Measurements from ENCODE around the gene RAI1.

Gene RAI1

GRCh38 chr17:17798573-17799255 is 117.5 kb downstream of the RAI1 start:
- Histone ChIP-seq H3K4me2 (ENCODE audit: low read length) (no peak overlapping the region), H2BK5ac (ENCODE audit: low read length) (no peak overlapping the region), H4K5ac (ENCODE audit: low read length) (no peak overlapping the region), H3K4me1 (ENCODE audit: control insufficient read depth, low read depth, low read length) (no peaks in the 10 kb centered on the region), H3K18ac (ENCODE audit: low read length) (no peak overlapping the region), H3K36me3 (ENCODE audit: control insufficient read depth, insufficient read depth, low read length) (no peaks in the 10 kb centered on the region), H3K4me3 (ENCODE audit: low read length) (no peak overlapping the region), H3K79me1 (ENCODE audit: low read length) (no peaks in the 10 kb centered on the region), H2BK15ac (replicated peaks; ENCODE audit: low read depth) (no peak overlapping the region), H3K56ac (ENCODE audit: low read length) (no peak overlapping the region), H4K8ac (ENCODE audit: low read depth, low read length) (no peak overlapping the region), H3K23ac (ENCODE audit: low read length) (no peak overlapping the region), H3K9ac (ENCODE audit: low read length) (no peak overlapping the region), H3K27me3 (ENCODE audit: insufficient read depth, low read length, poor library complexity) (no peaks in the 10 kb centered on the region), H3K79me2 (ENCODE audit: control insufficient read depth, insufficient read depth, low read length) (no peaks in the 10 kb centered on the region), H2AK5ac (ENCODE audit: low read length) (no peak overlapping the region), H2BK120ac (ENCODE audit: low read depth, low read length) (no peak overlapping the region), H3K27ac (ENCODE audit: low read depth, low read length) (no peak overlapping the region), H3K4ac (ENCODE audit: low read depth, low read length) (no peak overlapping the region)
- WGBS (ENCODE audit: extremely low coverage, insufficient coverage, low lambda C conversion rate) = no CpG with 5 or more reads among the region's 16 CpGs
- DNase-seq = no peak

GRCh38 chr17:17800504-17801021 is 119.3 kb downstream of the RAI1 start:
- WGBS (ENCODE audit: extremely low coverage, insufficient coverage, low lambda C conversion rate) = no CpG with 5 or more reads among the region's 12 CpGs
- Histone ChIP-seq H3K79me1 (ENCODE audit: low read length) (no peaks in the 10 kb centered on the region), H3K79me2 (ENCODE audit: control insufficient read depth, insufficient read depth, low read length) (no peaks in the 10 kb centered on the region), H2BK15ac (replicated peaks; ENCODE audit: low read depth) (no peak overlapping the region), H3K18ac (ENCODE audit: low read length) (no peak overlapping the region), H3K56ac (ENCODE audit: low read length) (no peak overlapping the region), H3K27me3 (ENCODE audit: insufficient read depth, low read length, poor library complexity) (no peaks in the 10 kb centered on the region), H3K27ac (ENCODE audit: low read depth, low read length) (no peak overlapping the region), H3K4ac (ENCODE audit: low read depth, low read length) (no peak overlapping the region), H3K4me1 (ENCODE audit: control insufficient read depth, low read depth, low read length) (no peaks in the 10 kb centered on the region), H3K23ac (ENCODE audit: low read length) (no peak overlapping the region), H3K4me3 (ENCODE audit: low read length) (no peak overlapping the region), H3K4me2 (ENCODE audit: low read length) (no peak overlapping the region), H4K8ac (ENCODE audit: low read depth, low read length) (no peak overlapping the region), H3K9ac (ENCODE audit: low read length) (no peak overlapping the region), H2BK120ac (ENCODE audit: low read depth, low read length) (no peak overlapping the region), H3K36me3 (ENCODE audit: control insufficient read depth, insufficient read depth, low read length) (no peaks in the 10 kb centered on the region), H2BK5ac (ENCODE audit: low read length) (no peak overlapping the region), H4K5ac (ENCODE audit: low read length) (no peak overlapping the region), H2AK5ac (ENCODE audit: low read length) (no peak overlapping the region)
- DNase-seq = no peak

GRCh38 chr17:17801800-17802481 is 120.7 kb downstream of the RAI1 start:
- H3K18ac ChIP-seq (ENCODE audit: low read length) = no peak overlapping the region
- H2AK5ac ChIP-seq (ENCODE audit: low read length) = no peak overlapping the region
- H3K27me3 ChIP-seq (ENCODE audit: insufficient read depth, low read length, poor library complexity) = no peaks in the 10 kb centered on the region
- H3K36me3 ChIP-seq (ENCODE audit: control insufficient read depth, insufficient read depth, low read length) = no peaks in the 10 kb centered on the region
- H4K8ac ChIP-seq (ENCODE audit: low read depth, low read length) = no peak overlapping the region
- H3K9ac ChIP-seq (ENCODE audit: low read length) = no peak overlapping the region
- DNase-seq = no peak
- H3K4ac ChIP-seq (ENCODE audit: low read depth, low read length) = no peak overlapping the region
- no peaks in the 10 kb centered on the region for H3K79me2 ChIP-seq (ENCODE audit: control insufficient read depth, insufficient read depth, low read length)
- H3K23ac ChIP-seq (ENCODE audit: low read length) = no peak overlapping the region
- no peak overlapping the region for H2BK15ac ChIP-seq (replicated peaks; ENCODE audit: low read depth)
- H3K4me3 ChIP-seq (ENCODE audit: low read length) = no peak overlapping the region
- H4K5ac ChIP-seq (ENCODE audit: low read length) = no peak overlapping the region
- no peak overlapping the region for H3K27ac ChIP-seq (ENCODE audit: low read depth, low read length)
- H2BK120ac ChIP-seq (ENCODE audit: low read depth, low read length) = no peak overlapping the region
- no peaks in the 10 kb centered on the region for H3K79me1 ChIP-seq (ENCODE audit: low read length)
- no CpG with 5 or more reads among the region's 13 CpGs for WGBS (ENCODE audit: extremely low coverage, insufficient coverage, low lambda C conversion rate)
- H3K56ac ChIP-seq (ENCODE audit: low read length) = no peak overlapping the region
- H3K4me2 ChIP-seq (ENCODE audit: low read length) = no peak overlapping the region
- H3K4me1 ChIP-seq (ENCODE audit: control insufficient read depth, low read depth, low read length) = no peaks in the 10 kb centered on the region
- H2BK5ac ChIP-seq (ENCODE audit: low read length) = no peak overlapping the region

GRCh38 chr17:17804007-17804406 is 122.7 kb downstream of the RAI1 start:
- Histone ChIP-seq H3K27ac (ENCODE audit: low read depth, low read length) (no peak overlapping the region), H3K4ac (ENCODE audit: low read depth, low read length) (no peak overlapping the region), H3K56ac (ENCODE audit: low read length) (no peak overlapping the region), H3K79me1 (ENCODE audit: low read length) (no peaks in the 10 kb centered on the region), H3K9ac (ENCODE audit: low read length) (no peak overlapping the region), H3K18ac (ENCODE audit: low read length) (no peak overlapping the region), H3K4me3 (ENCODE audit: low read length) (no peak overlapping the region), H2BK15ac (replicated peaks; ENCODE audit: low read depth) (no peak overlapping the region), H3K4me2 (ENCODE audit: low read length) (no peak overlapping the region), H2AK5ac (ENCODE audit: low read length) (no peak overlapping the region), H3K23ac (ENCODE audit: low read length) (no peak overlapping the region), H3K79me2 (ENCODE audit: control insufficient read depth, insufficient read depth, low read length) (no peaks in the 10 kb centered on the region), H3K27me3 (ENCODE audit: insufficient read depth, low read length, poor library complexity) (no peaks in the 10 kb centered on the region), H3K4me1 (ENCODE audit: control insufficient read depth, low read depth, low read length) (no peaks in the 10 kb centered on the region), H2BK120ac (ENCODE audit: low read depth, low read length) (no peak overlapping the region), H2BK5ac (ENCODE audit: low read length) (no peak overlapping the region), H4K8ac (ENCODE audit: low read depth, low read length) (no peak overlapping the region), H4K5ac (ENCODE audit: low read length) (no peak overlapping the region), H3K36me3 (ENCODE audit: control insufficient read depth, insufficient read depth, low read length) (no peaks in the 10 kb centered on the region)
- DNase-seq = no peak
- no CpG with 5 or more reads among the region's 3 CpGs for WGBS (ENCODE audit: extremely low coverage, insufficient coverage, low lambda C conversion rate)

- no peak overlapping the region for H2BK15ac ChIP-seq (replicated peaks; ENCODE audit: low read depth)
- H3K79me1 ChIP-seq (ENCODE audit: low read length) = no peaks in the 10 kb centered on the region
- H3K18ac ChIP-seq (ENCODE audit: low read length) = no peak overlapping the region
- no peak overlapping the region for H3K4me2 ChIP-seq (ENCODE audit: low read length)
- H3K36me3 ChIP-seq (ENCODE audit: control insufficient read depth, insufficient read depth, low read length) = no peaks in the 10 kb centered on the region
- no peak overlapping the region for H2BK5ac ChIP-seq (ENCODE audit: low read length)
- H3K27ac ChIP-seq (ENCODE audit: low read depth, low read length) = no peak overlapping the region
- H4K8ac ChIP-seq (ENCODE audit: low read depth, low read length) = no peak overlapping the region
- H3K4me3 ChIP-seq (ENCODE audit: low read length) = no peak overlapping the region
- no peaks in the 10 kb centered on the region for H3K4me1 ChIP-seq (ENCODE audit: control insufficient read depth, low read depth, low read length)
- no peak overlapping the region for H3K4ac ChIP-seq (ENCODE audit: low read depth, low read length)
- no peak for DNase-seq
- no peak overlapping the region for H2BK120ac ChIP-seq (ENCODE audit: low read depth, low read length)
- H3K23ac ChIP-seq (ENCODE audit: low read length) = no peak overlapping the region
- H3K9ac ChIP-seq (ENCODE audit: low read length) = no peak overlapping the region
- no peak overlapping the region for H4K5ac ChIP-seq (ENCODE audit: low read length)
- H3K27me3 ChIP-seq (ENCODE audit: insufficient read depth, low read length, poor library complexity) = no peaks in the 10 kb centered on the region
- no peak overlapping the region for H2AK5ac ChIP-seq (ENCODE audit: low read length)
- H3K79me2 ChIP-seq (ENCODE audit: control insufficient read depth, insufficient read depth, low read length) = no peaks in the 10 kb centered on the region
- H3K56ac ChIP-seq (ENCODE audit: low read length) = no peak overlapping the region
- no CpG with 5 or more reads among the region's 9 CpGs for WGBS (ENCODE audit: extremely low coverage, insufficient coverage, low lambda C conversion rate)
These were observed 124.3 kb downstream of the RAI1 start for GRCh38 chr17:17805575-17805974.

Measured in mesendoderm (in vitro differentiated cells).